HepG2 (cell line): ENCODE results near the gene OXLD1.

Experiments used
- CTCF ChIP-seq: sonication (generic); formaldehyde crosslinking; IDR thresholded peaks from 2 replicates; pipeline ENCODE4 v1.5.0; 2020; ENCODE audit warnings: mild to moderate bottlenecking, missing genetic modification reagents, moderate library complexity
- IKZF1 ChIP-seq: fragments of 450-650 bp; IDR thresholded peaks from 2 replicates; pipeline ENCODE4 v1.7.1; 2016
- KDM6A ChIP-seq: IDR thresholded peaks from 2 replicates; pipeline ENCODE4 v1.6.1; 2016; ENCODE audit warnings: low read depth
- NAIF1 ChIP-seq: sonication (generic); formaldehyde crosslinking; IDR thresholded peaks from 2 replicates; pipeline ENCODE4 v1.5.0; 2020; ENCODE audit warnings: mild to moderate bottlenecking, missing genetic modification reagents, borderline replicate concordance
- POLR2A ChIP-seq, 2 experiments: IDR thresholded peaks; 2 replicates each; pipeline ENCODE4 v1.6.1; 2011; ENCODE audit warnings: low read depth in 2 of 2, low read length in 2 of 2, mild to moderate bottlenecking in 1 of 2, moderate library complexity in 1 of 2; ENCODE audit not compliant: insufficient read depth in 1 of 2
- RAD21 ChIP-seq: fragments of 450-650 bp; formaldehyde crosslinking; IDR thresholded peaks from 2 replicates; pipeline ENCODE4 v1.5.0; 2020; ENCODE audit warnings: mild to moderate bottlenecking
- ZNF232 ChIP-seq: sonication (generic); formaldehyde crosslinking; IDR thresholded peaks from 2 replicates; pipeline ENCODE4 v1.4.0; 2020; ENCODE audit warnings: missing genetic modification reagents, borderline replicate concordance
- ZNF747 ChIP-seq: sonication (generic); formaldehyde crosslinking; IDR thresholded peaks from 2 replicates; pipeline ENCODE4 v1.8.1; 2023; ENCODE audit warnings: missing genetic modification reagents, mild to moderate bottlenecking, borderline replicate concordance
- TF ChIP-seq, protein P1 (sequence below): sonication (generic); formaldehyde crosslinking; IDR thresholded peaks from 2 replicates; pipeline ENCODE4 v1.5.0; 2020; ENCODE audit warnings: missing genetic modification reagents

DNA sequence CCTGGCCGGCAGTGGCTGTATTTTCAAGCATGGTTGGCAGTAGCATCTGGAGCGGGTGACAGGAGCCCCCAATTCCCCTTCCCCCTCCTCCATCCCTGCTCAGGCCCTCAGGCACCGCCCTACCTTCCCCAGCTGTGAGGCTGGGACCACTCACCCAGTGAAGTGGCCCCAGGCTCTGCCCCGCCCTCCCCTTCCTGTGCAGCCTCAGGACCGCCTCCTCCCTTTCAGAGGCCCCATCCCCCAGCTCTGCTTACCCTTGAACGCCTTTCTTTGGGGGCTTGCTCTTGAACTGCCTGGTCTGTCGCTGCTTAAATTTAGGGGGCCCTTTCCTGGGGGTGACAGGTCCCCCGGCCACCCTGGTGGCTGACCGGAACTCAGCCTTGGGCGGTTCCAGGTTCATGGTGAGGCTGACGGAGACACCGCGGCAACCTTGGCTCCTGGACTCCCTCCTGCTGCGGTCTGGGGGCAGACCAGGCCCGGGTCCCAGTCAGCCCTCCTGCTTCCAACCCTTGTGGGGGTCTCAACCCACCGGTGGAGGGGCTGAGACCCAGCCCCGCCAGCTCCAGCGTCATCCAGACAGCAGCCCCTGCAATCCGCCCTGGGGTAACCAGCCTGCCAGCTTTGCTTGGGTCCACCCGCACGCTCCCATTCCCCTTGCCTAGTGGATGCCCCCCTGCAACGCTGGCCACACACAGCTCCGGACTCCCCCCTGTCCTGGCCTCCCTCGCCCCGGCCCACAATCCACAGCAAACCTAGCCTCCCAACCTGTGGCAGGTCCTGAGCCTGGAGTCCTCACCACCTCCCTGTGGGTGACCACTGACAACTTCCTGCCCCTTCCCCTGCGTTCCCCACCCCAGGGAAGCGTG is 13.3 kb downstream of the OXLD1 start:
- TF ChIP-seq ZNF232 (CRISPR knock-in tag) (no peak), POLR2A (IDR thresholded peaks at IDR 0.05; ENCODE audit: insufficient read depth in 1 of 2, low read depth in 2 of 2, low read length in 2 of 2) (no peak), CTCF (CRISPR knock-in tag) (no peak), ZNF747 (CRISPR knock-in tag) (no peak), NAIF1 (CRISPR knock-in tag) (no peak), IKZF1 (no peak), RAD21 (CRISPR knock-in tag) (no peak), KDM6A (CRISPR knock-in tag) (no peak)
- TF ChIP-seq, protein P1, sequence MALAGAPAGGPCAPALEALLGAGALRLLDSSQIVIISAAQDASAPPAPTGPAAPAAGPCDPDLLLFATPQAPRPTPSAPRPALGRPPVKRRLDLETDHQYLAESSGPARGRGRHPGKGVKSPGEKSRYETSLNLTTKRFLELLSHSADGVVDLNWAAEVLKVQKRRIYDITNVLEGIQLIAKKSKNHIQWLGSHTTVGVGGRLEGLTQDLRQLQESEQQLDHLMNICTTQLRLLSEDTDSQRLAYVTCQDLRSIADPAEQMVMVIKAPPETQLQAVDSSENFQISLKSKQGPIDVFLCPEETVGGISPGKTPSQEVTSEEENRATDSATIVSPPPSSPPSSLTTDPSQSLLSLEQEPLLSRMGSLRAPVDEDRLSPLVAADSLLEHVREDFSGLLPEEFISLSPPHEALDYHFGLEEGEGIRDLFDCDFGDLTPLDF (CRISPR knock-in tag), result no peak
